Ovary (tissue), 9 donors: ENCODE results near the gene TACC2. TPM values are rescaled to one million over a fixed set of nuclear protein-coding genes. Genes with fewer than 3 reads are reported as not detected.
"Not testable (repeated sequence)": the region's sequence is repeated elsewhere in the genome, so short reads cannot be mapped to it uniquely, and the experiment has no call there.

Experiments used
- DNase-seq, 5 donors: peaks; one replicate each; pipeline ENCODE4 v3.0.0-alpha.2; 2019 to 2020
- H3K27ac ChIP-seq, 2 donors: fragments of 200-600 bp; one replicate each; pipeline versions ENCODE4 v1.5.1 to v1.8.0; 2019 to 2022
- H3K27me3 ChIP-seq: fragments of 200-600 bp; one replicate; pipeline ENCODE4 v1.8.0; 2022
- H3K36me3 ChIP-seq: fragments of 200-600 bp; sonication (generic); one replicate; pipeline ENCODE4 v1.5.1; 2019
- H3K4me1 ChIP-seq: one replicate; pipeline ENCODE4 v1.8.1; 2013; ENCODE audit warnings: mild to moderate bottlenecking, moderate library complexity; ENCODE audit not compliant: insufficient read depth
- H3K4me3 ChIP-seq: fragments of 200-600 bp; sonication (generic); one replicate; pipeline ENCODE4 v1.5.1; 2017
- H3K9me3 ChIP-seq, 2 donors: fragments of 200-600 bp in 1 of 2; sonication (generic) in 1 of 2; one replicate each; pipeline versions ENCODE4 v1.5.1 to v1.8.1; 2013 to 2019; ENCODE audit warnings: mild to moderate bottlenecking in 1 of 2, moderate library complexity in 1 of 2
- EP300 ChIP-seq: sonication (generic); formaldehyde crosslinking; IDR thresholded peaks from one replicate; pipeline ENCODE4 v1.6.1; 2017; ENCODE audit warnings: antibody characterized with exemption
- POLR2A ChIP-seq: fragments of 450-650 bp; IDR thresholded peaks from one replicate; pipeline ENCODE4 v1.6.1; 2017; ENCODE audit warnings: antibody characterized with exemption, mild to moderate bottlenecking, moderate library complexity
- WGBS, 3 donors: extraction: QIAGEN DNeasy Blood & Tissue Kit in 1 of 3; methylation state at CpG; one replicate each; pipeline versions ENCODE4 v1.1.5 to v1.1.7; 2013 to 2017; 5-methylcytosine and 5-hydroxymethylcytosine counted together
- intact Hi-C, 4 donors: fragments of 100-400 bp; cut with DNase I; formaldehyde crosslinking; loops; one replicate each; pipeline versions ENCODE4 v1.11.0 to v1.15.1; 2022 to 2023
- polyA plus RNA-seq, 2 donors: library from polyadenylated mRNA; stranded (reverse); fragments of 200-250 nt in 1 of 2; fragments of 350-450 nt in 1 of 2; fragmentation: Illumina TruSeq in 1 of 2; extraction: RNeasy Lipid Tissue Mini Kit (QIAGEN cat#74804) in 1 of 2; gene quantifications; one replicate each; pipeline ENCODE4 v1.2.3, GENCODE V29; 2013 to 2014
- total RNA-seq, 7 donors: library from RNA; depleted of rRNA in 2 of 7; stranded (reverse); fragments of >200 nt in 2 of 7; fragmentation: NEBNext Ultra II Directional in 3 of 7; extraction: Animal tissue kit (Norgen Biotek cat#: 25700) in 3 of 7; gene quantifications; one replicate each; pipeline versions ENCODE4 v1.1.0 to v1.2.4, GENCODE V29; 2016 to 2023
- TF ChIP-seq, protein P1 (sequence below), 3 donors: fragments of 450-650 bp in 2 of 3; fragments of 200-600 bp in 1 of 3; IDR thresholded peaks; one replicate each; pipeline versions ENCODE4 v1.5.1 to v1.8.0; 2016 to 2022; ENCODE audit warnings: antibody characterized with exemption in 3 of 3, mild to moderate bottlenecking in 1 of 3
- donor health status: DM: no; HTN: no; CAD: no; lungs with moderate emphysema.
- donor health status: DM: no; HTN: no; CAD: no.
- donor health status: Bipolar disorder and iron deficiency.
- donor health status: DM: yes; HTN: yes; CAD: no.
- donor health status: DM: no; HTN: no; CAD: no.
- donor health status: DM: yes; HTN: yes; CAD: no.

The TACC2 gene
- total and polyA plus RNA-seq, 9 donors: 6.1 to 66.4 (median 14.2) TPM

GRCh38 chr10:122201401-122201800 is 212.4 kb downstream of the TACC2 start:
- Histone ChIP-seq H3K4me1 (no peaks in the 10 kb centered on the region), H3K27me3 (no peaks in the 10 kb centered on the region), H3K36me3 (no peaks in the 10 kb centered on the region), H3K27ac (no peak overlapping the region), H3K9me3 (no peaks in the 10 kb centered on the region), H3K4me3 (no peak overlapping the region)
- intact Hi-C loops: no loop called here
- DNase-seq: no peak
- WGBS, 3 donors: 90 to 94% (median 94%) methylated on average over 9 of the region's 9 CpGs
- no peak for TF ChIP-seq EP300
- TF ChIP-seq POLR2A: no peak
- TF ChIP-seq, protein P1, sequence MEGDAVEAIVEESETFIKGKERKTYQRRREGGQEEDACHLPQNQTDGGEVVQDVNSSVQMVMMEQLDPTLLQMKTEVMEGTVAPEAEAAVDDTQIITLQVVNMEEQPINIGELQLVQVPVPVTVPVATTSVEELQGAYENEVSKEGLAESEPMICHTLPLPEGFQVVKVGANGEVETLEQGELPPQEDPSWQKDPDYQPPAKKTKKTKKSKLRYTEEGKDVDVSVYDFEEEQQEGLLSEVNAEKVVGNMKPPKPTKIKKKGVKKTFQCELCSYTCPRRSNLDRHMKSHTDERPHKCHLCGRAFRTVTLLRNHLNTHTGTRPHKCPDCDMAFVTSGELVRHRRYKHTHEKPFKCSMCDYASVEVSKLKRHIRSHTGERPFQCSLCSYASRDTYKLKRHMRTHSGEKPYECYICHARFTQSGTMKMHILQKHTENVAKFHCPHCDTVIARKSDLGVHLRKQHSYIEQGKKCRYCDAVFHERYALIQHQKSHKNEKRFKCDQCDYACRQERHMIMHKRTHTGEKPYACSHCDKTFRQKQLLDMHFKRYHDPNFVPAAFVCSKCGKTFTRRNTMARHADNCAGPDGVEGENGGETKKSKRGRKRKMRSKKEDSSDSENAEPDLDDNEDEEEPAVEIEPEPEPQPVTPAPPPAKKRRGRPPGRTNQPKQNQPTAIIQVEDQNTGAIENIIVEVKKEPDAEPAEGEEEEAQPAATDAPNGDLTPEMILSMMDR (IDR thresholded peaks at IDR 0.05): no peak

DNA sequence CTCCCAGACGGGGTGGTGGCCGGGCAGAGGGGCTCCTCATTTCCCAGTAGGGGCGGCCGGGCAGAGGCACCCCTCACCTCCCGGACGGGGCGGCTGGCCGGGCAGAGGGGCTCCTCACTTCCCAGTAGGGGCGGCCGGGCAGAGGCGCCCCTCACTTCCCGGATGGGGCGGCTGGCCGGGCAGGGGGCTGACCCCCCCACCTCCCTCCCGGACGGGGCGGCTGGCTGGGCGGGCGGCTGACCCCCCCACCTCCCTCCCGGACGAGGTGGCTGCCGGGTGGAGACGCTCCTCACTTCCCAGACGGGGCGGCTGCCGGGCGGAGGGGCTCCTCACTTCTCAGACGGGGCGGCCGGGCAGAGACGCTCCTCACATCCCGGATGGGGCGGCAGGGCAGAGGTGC is 214.2 kb downstream of the TACC2 start:
- H3K4me1 ChIP-seq, H3K27me3 ChIP-seq, H3K36me3 ChIP-seq, intact Hi-C loops, H3K27ac ChIP-seq, DNase-seq, H3K9me3 ChIP-seq, H3K4me3 ChIP-seq: not testable (repeated sequence)
- WGBS, 3 donors: 96 to 100% (median 97%) methylated on average over 18 to 33 of the region's 33 CpGs

DNA sequence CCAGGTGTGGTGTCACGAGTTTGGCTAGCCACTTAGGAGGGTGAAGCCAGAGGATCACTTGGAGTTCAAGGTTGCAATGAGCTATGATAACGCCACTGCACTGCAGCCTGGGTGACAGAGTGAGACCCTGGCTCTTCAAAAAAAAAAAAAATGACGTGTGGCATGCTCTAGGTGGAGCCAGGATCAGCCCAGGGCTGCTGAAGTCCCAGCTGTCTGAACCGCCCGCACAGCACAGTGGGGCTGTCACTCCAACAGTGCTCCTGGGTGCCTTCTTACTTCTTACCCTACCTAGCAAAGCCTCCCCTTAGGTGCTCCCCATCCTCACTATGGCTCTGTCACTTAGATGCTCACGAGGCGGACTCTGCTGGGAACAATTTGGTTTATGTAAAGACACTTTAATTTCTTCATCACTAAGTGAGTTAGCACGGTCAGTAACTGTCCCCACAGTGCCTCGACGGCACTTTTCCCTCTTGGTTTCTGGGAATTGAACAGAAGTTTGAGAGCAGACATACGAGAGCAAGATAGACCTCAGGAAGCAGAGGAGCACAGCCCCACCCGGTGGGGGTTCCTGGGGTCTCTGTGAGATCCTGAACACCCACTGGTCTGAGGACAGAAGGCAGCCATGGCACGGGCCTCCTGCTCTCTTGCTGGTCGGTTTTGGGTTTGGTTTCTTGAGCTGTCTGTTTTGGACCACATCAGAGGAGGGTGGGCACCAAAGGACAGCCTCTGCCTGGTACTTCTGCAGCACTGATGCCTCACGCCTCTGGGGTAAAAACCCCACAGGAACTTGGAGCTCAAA is 215.9 kb downstream of the TACC2 start:
- no peaks in the 10 kb centered on the region for H3K36me3 ChIP-seq
- H3K9me3 ChIP-seq: no peaks in the 10 kb centered on the region
- no peaks in the 10 kb centered on the region for H3K4me1 ChIP-seq
- no peak overlapping the region for H3K27ac ChIP-seq
- H3K27me3 ChIP-seq: no peaks in the 10 kb centered on the region
- intact Hi-C loops: no loop called here
- no peak for DNase-seq
- no peak for TF ChIP-seq EP300
- no peak for TF ChIP-seq POLR2A
- TF ChIP-seq, protein P1 (IDR thresholded peaks at IDR 0.05): no peak
- WGBS, 3 donors: 81 to 87% (median 84%) methylated on average over 15 of the region's 15 CpGs
- H3K4me3 ChIP-seq: no peak overlapping the region

GRCh38 chr10:122206471-122207065 is 217.6 kb downstream of the TACC2 start:
- 84 to 88% (median 87%) methylated on average over 6 of the region's 6 CpGs for WGBS, 3 donors
- intact Hi-C loops: no loop called here
- DNase-seq: no peak

More at GRCh38 chr10:122206471-122207065, 217.6 kb downstream of the TACC2 start:
- Histone ChIP-seq H3K36me3 (no peaks in the 10 kb centered on the region), H3K27ac (no peak overlapping the region), H3K4me3 (no peak overlapping the region), H3K9me3 (no peaks in the 10 kb centered on the region), H3K27me3 (no peaks in the 10 kb centered on the region), H3K4me1 (no peaks in the 10 kb centered on the region)
- TF ChIP-seq EP300: no peak
- TF ChIP-seq POLR2A: no peak
- TF ChIP-seq, protein P1 (IDR thresholded peaks at IDR 0.05): no peak
